OCI-LY7 (cell line): ENCODE data around the gene ESR2. TPM values are rescaled to one million over a fixed set of nuclear protein-coding genes. Genes with fewer than 3 reads are reported as not detected.
A peak's percentile ranks its signal among the peaks of the same experiment; 100 is the strongest.

ENCODE experiments used
- Bru-seq: library from RNA; stranded (reverse); fragments of 400-500 nt; gene quantifications from one replicate; lab custom pipeline; 2021; lab: Mats Ljungman, UMichigan
- BruChase-seq, 2 experiments: library from RNA; stranded (reverse); fragments of 400-500 nt; gene quantifications; one replicate each; lab custom pipeline; 2021; lab: Mats Ljungman, UMichigan
- BruUV-seq: library from RNA; stranded (reverse); fragments of 400-500 nt; replicated peaks from 2 replicates; lab custom pipeline; 2021; lab: Mats Ljungman, UMichigan
- CTCF ChIA-PET: fragments of 300-600 bp; sonication (Branson Sonifier 250); formaldehyde crosslinking; loops from one replicate; lab custom pipeline; 2022; ENCODE audit warnings: antibody characterized with exemption; ENCODE audit not compliant: unreplicated experiment; lab: Charles Lee
- POLR2A ChIA-PET: fragments of 300-600 bp; sonication (Branson Sonifier 250); formaldehyde crosslinking; loops from one replicate; lab custom pipeline; 2022; ENCODE audit warnings: antibody characterized with exemption; lab: Charles Lee
- DNase-seq: peaks from one replicate; pipeline ENCODE4 v3.0.0-alpha.2; 2015; ENCODE audit warnings: low spot score
- H2AFZ ChIP-seq: fragments of 200-600 bp; sonication (generic), shearing (Covaris generic); 2 replicates; pipeline ENCODE4 v1.6.1; 2014; ENCODE audit warnings: mild to moderate bottlenecking, antibody characterized with exemption, low read length, moderate library complexity
- H3K27ac ChIP-seq: fragments of 200-600 bp; sonication (generic); 2 replicates; pipeline ENCODE4 v1.5.1; 2014; ENCODE audit warnings: mixed run types, low read depth, mild to moderate bottlenecking, moderate library complexity, low read length, inconsistent platforms; ENCODE audit not compliant: poor library complexity, severe bottlenecking
- H3K36me3 ChIP-seq: fragments of 200-600 bp; sonication (generic); 2 replicates; pipeline ENCODE4 v1.6.1; 2014; ENCODE audit warnings: mild to moderate bottlenecking, antibody characterized with exemption, low read length, moderate library complexity, mixed read lengths; ENCODE audit not compliant: insufficient read depth
- H3K4me1 ChIP-seq: fragments of 200-600 bp; sonication (generic); 2 replicates; pipeline ENCODE4 v1.5.1; 2014; ENCODE audit warnings: mild to moderate bottlenecking, low read length; ENCODE audit not compliant: insufficient read depth, poor library complexity, severe bottlenecking
- H3K4me2 ChIP-seq: fragments of 200-600 bp; sonication (generic); 2 replicates; pipeline ENCODE4 v1.6.1; 2014; ENCODE audit warnings: mild to moderate bottlenecking, low read length
- H3K4me3 ChIP-seq: fragments of 200-600 bp; sonication (generic); 2 replicates; pipeline ENCODE4 v1.5.1; 2014; ENCODE audit warnings: mild to moderate bottlenecking, low read depth, low read length; ENCODE audit not compliant: poor library complexity, severe bottlenecking
- H3K79me2 ChIP-seq: fragments of 200-600 bp; sonication (generic); 2 replicates; pipeline ENCODE4 v1.6.1; 2016; ENCODE audit warnings: low read depth, mild to moderate bottlenecking, low read length, moderate library complexity, mixed read lengths; ENCODE audit not compliant: insufficient read depth
- H3K9me2 ChIP-seq: fragments of 200-600 bp; sonication (generic); 2 replicates; pipeline ENCODE4 v1.6.1; 2016; ENCODE audit warnings: mild to moderate bottlenecking, low read length, mixed read lengths; ENCODE audit not compliant: insufficient read depth
- H3K9me3 ChIP-seq: fragments of 200-600 bp; sonication (generic); 2 replicates; pipeline ENCODE4 v1.6.1; 2014; ENCODE audit warnings: mild to moderate bottlenecking, mixed run types, low read length, mixed read lengths
- H4K20me1 ChIP-seq: fragments of 200-600 bp; sonication (generic); 2 replicates; pipeline ENCODE4 v1.6.1; 2014; ENCODE audit warnings: mild to moderate bottlenecking, antibody characterized with exemption, low read length, moderate library complexity, mixed read lengths; ENCODE audit not compliant: insufficient read depth
- CTCF ChIP-seq: fragments of 200-600 bp; sonication (generic); conservative IDR thresholded peaks from 2 replicates; pipeline ENCODE4 v1.5.1; 2014; ENCODE audit warnings: mild to moderate bottlenecking, antibody characterized with exemption, low read length, moderate library complexity, mixed read lengths
- EZH2phosphoT487 ChIP-seq: fragments of 200-600 bp; sonication (generic); IDR thresholded peaks from 2 replicates; pipeline ENCODE4 v1.6.1; 2018; ENCODE audit warnings: low read depth, borderline replicate concordance, mild to moderate bottlenecking, mixed run types, antibody characterized with exemption, low read length, moderate library complexity, mixed read lengths
- intact Hi-C: fragments of 100-400 bp; cut with micrococcal nuclease; formaldehyde crosslinking; loops from one replicate; pipeline ENCODE4 v1.10.0; 2022; ENCODE audit not compliant: unreplicated experiment
- long read RNA-seq: library from polyadenylated mRNA; stranded (forward); transcript quantifications from one replicate; pipeline ENCODE4 v2.0.0, GENCODE V29; 2022
- total RNA-seq, 2 experiments: library from RNA; depleted of rRNA in 1 of 2; stranded (reverse); fragments of >200 nt in 1 of 2; shearing (Covaris generic) in 1 of 2; gene quantifications; 2 replicates each; pipeline ENCODE4 v1.2.3, GENCODE V29; 2014 to 2022

The ESR2 gene
- total RNA-seq (2014; rRNA removed; shearing (Covaris generic)) (13.4 and 15.9 TPM in 2 replicates), total RNA-seq (2022) (30.4 and 37.7 TPM in 2 replicates), Bru-seq, nascent RNA (percentile 68 among the genes with signal in this experiment), BruChase-seq, experiment 1, labeled RNA remaining after a 6-hour chase (percentile 70 among the genes with signal in this experiment), BruChase-seq, experiment 2, labeled RNA remaining after a 2-hour chase (percentile 76 among the genes with signal in this experiment)
- long read RNA-seq, partial matches to known transcripts = 7 of 99 reads
- long read RNA-seq, other reads (novel, unspliced or antisense) = 89 of 99 reads

- Histone ChIP-seq H3K36me3 (no peaks in the 10 kb centered on the region), H3K27ac (no peak within 1 kb of the TSS), H4K20me1 (no peaks in the 10 kb centered on the region), H3K4me3 (peak within 1 kb of the TSS; percentile 45), H2AFZ (peak within 1 kb of the TSS; percentile 89), H3K9me2 (no peaks in the 10 kb centered on the region), H3K4me1 (peaks cover 28% of the 10 kb centered on the region), H3K79me2 (no peaks in the 10 kb centered on the region), H3K4me2 (peak within 1 kb of the TSS; percentile 64), H3K9me3 (no peaks in the 10 kb centered on the region)
- ChIA-PET CTCF (interaction anchor here (0.7 to 1.6 kb wide), 2 partner anchors 29 to 59 kb away, joined by 4 to 5 read pairs; no protein-coding TSS in a partner anchor), POLR2A (interaction anchor here (0.5 to 2.3 kb wide), 8 partner anchors 58 to 583 kb away, joined by 3 to 9 read pairs (median 4); no protein-coding TSS in a partner anchor)
- no peak for TF ChIP-seq EZH2phosphoT487
- no peak for TF ChIP-seq CTCF
- BruUV-seq = no TSS peak
- DNase-seq = peak; percentile 42
- intact Hi-C loops = loop anchor here (1.0 to 5.0 kb wide), 4 partner anchors 59 to 495 kb away; no protein-coding TSS in a partner anchor
Measured at GRCh38 chr14:64293976-64294671, at the start of gene ESR2. ESR2 (minus strand) TSS chr14:64294371; CDS start chr14:64282985, 11,386 bp downstream.

- ChIA-PET POLR2A (no interaction called here), CTCF (no interaction called here)
- H3K4me3 ChIP-seq = no peak overlapping the region
- BruUV-seq = no TSS peak
- peak; percentile 43 for DNase-seq
- H3K9me3 ChIP-seq = peaks cover 11% of the 10 kb centered on the region
- no peaks in the 10 kb centered on the region for H3K9me2 ChIP-seq
- no peak overlapping the region for H3K4me2 ChIP-seq
- H3K4me1 ChIP-seq = peaks cover 24% of the 10 kb centered on the region
- H2AFZ ChIP-seq = no peak overlapping the region
- intact Hi-C loops = loop anchor here (5.0 to 10.0 kb wide), 2 partner anchors 84 to 422 kb away; no protein-coding TSS in a partner anchor
- H4K20me1 ChIP-seq = no peaks in the 10 kb centered on the region
- TF ChIP-seq CTCF (no peak), EZH2phosphoT487 (no peak)
- H3K36me3 ChIP-seq = peaks cover 7% of the 10 kb centered on the region; the same call in 1 of the 2 replicates
- peaks cover 19% of the 10 kb centered on the region; the same call in 1 of the 2 replicates for H3K79me2 ChIP-seq
- H3K27ac ChIP-seq = no peak overlapping the region
Measured at GRCh38 chr14:64340560-64341196, 46.5 kb upstream of the ESR2 start.
